Body of pancreas (tissue), 4 donors: ENCODE results near the gene TCEA2. TPM values are rescaled to one million over a fixed set of nuclear protein-coding genes. Genes with fewer than 3 reads are reported as not detected.

Experiments
- ATAC-seq: fragments of 150-250 bp; one replicate; pipeline ENCODE4 v1.9.1; 2016
- DNase-seq, 4 donors: peaks; one replicate each; pipeline ENCODE4 v3.0.0-alpha.2; 2019
- H3K27ac ChIP-seq, 4 donors: fragments of 200-600 bp; sonication (generic); 1 replicate in 3 of 4; 2 replicates in 1 of 4; pipeline versions ENCODE4 v1.5.1 to v1.6.1; 2016 to 2019; ENCODE audit warnings: mild to moderate bottlenecking in 1 of 4, mixed read lengths in 1 of 4, moderate library complexity in 1 of 4
- H3K27me3 ChIP-seq, 2 donors: fragments of 200-600 bp; sonication (generic); one replicate each; pipeline ENCODE4 v1.6.0; 2016; ENCODE audit warnings: mild to moderate bottlenecking in 1 of 2
- H3K36me3 ChIP-seq, 2 donors: fragments of 200-600 bp; sonication (generic); replicated peaks in 1 of 2; 2 replicates each; pipeline ENCODE4 v1.5.1; 2016; ENCODE audit warnings: low read depth in 2 of 2; ENCODE audit not compliant: insufficient read depth in 1 of 2
- H3K4me1 ChIP-seq: fragments of 200-600 bp; sonication (generic); one replicate; pipeline ENCODE4 v1.6.0; 2016
- H3K4me3 ChIP-seq, 2 donors: fragments of 200-600 bp; sonication (generic); 1 replicate in 1 of 2; 2 replicates in 1 of 2; pipeline ENCODE4 v1.5.1; 2016 to 2019
- H3K9me3 ChIP-seq, 3 donors: fragments of 200-600 bp; sonication (generic); 1 replicate in 2 of 3; 2 replicates in 1 of 3; pipeline ENCODE4 v1.5.1; 2016
- POLR2A ChIP-seq, 3 donors: fragments of 450-650 bp; IDR thresholded peaks; one replicate each; pipeline ENCODE4 v1.6.1; 2016; ENCODE audit warnings: antibody characterized with exemption in 3 of 3, mild to moderate bottlenecking in 2 of 3
- WGBS, 2 donors: methylation state at CpG; one replicate each; pipeline ENCODE4 v1.1.5; 2017; 5-methylcytosine and 5-hydroxymethylcytosine counted together
- intact Hi-C: fragments of 100-400 bp; cut with DNase I; formaldehyde crosslinking; loops from one replicate; pipeline ENCODE4 v1.15.1; 2023
- total RNA-seq, 2 donors: library from RNA; depleted of rRNA; stranded (reverse); fragments of >200 nt; gene quantifications; one replicate each; pipeline ENCODE4 v1.1.0, GENCODE V29; 2016
- TF ChIP-seq, protein P1 (sequence below), 7 experiments: fragments of 450-650 bp in 4 of 7; fragments of 200-600 bp in 3 of 7; sonication (generic) in 3 of 7; IDR thresholded peaks; one replicate each; pipeline ENCODE4 v1.5.1; 2016 to 2019; ENCODE audit warnings: antibody characterized with exemption in 7 of 7

Gene TCEA2
- total RNA-seq, 2 donors from 2014 or later: 16.6 to 17.5 TPM

DNA sequence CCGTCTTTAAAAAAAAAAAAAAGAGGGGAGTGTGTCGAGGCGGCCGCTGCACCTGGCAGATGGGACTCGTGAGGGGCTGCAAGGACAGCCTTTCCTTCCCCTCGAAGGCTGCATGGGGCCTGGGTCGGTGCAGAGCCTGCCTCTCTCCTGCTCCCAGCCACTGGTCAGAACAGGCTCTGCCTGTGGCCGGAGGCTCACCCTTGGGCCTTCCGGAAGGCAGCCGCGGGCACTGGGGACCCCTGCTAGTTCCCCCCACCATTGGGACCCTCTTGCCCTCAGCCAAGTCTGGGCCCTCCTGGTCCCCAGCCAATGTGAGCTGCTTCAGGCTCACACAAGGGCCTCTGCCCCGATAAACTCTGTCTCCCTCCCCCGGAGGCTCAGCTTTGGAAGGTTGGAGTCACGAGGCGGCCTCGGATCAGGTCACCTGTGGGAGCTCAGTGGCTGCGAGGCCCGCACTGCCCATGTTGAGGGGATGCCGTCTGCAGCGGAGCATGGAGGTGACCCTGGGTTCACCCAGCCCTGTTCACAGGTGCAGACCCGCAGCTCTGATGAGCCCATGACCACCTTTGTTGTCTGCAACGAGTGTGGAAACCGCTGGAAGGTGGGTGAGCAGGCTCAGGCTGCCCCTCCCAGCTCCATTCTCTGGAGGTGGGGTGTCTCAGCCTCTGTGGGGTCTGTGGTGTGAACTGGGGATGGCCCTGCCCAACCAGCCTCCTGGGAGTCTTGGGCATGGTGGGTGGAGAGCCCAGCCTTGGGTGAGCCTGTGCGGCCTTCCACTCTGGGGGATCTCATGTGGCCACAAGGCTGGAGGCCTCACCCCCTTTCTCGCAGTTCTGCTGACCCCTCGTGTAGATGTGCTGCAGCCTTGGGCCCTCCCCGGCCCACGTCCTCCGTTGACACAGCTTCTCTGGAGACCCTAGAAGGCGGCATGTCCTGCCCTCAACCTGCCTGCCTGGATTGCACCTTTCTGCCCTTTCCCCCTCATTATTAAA, 8.6 kb downstream of the TCEA2 start:
- H3K9me3 ChIP-seq: no peaks in the 10 kb centered on the region
- H3K4me1 ChIP-seq: no peaks in the 10 kb centered on the region
- TF ChIP-seq POLR2A (IDR thresholded peaks at IDR 0.05): no peak
- TF ChIP-seq, protein P1, sequence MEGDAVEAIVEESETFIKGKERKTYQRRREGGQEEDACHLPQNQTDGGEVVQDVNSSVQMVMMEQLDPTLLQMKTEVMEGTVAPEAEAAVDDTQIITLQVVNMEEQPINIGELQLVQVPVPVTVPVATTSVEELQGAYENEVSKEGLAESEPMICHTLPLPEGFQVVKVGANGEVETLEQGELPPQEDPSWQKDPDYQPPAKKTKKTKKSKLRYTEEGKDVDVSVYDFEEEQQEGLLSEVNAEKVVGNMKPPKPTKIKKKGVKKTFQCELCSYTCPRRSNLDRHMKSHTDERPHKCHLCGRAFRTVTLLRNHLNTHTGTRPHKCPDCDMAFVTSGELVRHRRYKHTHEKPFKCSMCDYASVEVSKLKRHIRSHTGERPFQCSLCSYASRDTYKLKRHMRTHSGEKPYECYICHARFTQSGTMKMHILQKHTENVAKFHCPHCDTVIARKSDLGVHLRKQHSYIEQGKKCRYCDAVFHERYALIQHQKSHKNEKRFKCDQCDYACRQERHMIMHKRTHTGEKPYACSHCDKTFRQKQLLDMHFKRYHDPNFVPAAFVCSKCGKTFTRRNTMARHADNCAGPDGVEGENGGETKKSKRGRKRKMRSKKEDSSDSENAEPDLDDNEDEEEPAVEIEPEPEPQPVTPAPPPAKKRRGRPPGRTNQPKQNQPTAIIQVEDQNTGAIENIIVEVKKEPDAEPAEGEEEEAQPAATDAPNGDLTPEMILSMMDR (IDR thresholded peaks at IDR 0.05): no peak
- intact Hi-C loops: no loop called here
- no peak overlapping the region for H3K4me3 ChIP-seq
- H3K27me3 ChIP-seq: no peaks in the 10 kb centered on the region
- ATAC-seq (no peak), DNase-seq (no peak)
- 83% methylated on average over 12 to 29 of the region's 30 CpGs for WGBS, 2 donors
- no peaks in the 10 kb centered on the region for H3K36me3 ChIP-seq
- no peak overlapping the region for H3K27ac ChIP-seq

DNA sequence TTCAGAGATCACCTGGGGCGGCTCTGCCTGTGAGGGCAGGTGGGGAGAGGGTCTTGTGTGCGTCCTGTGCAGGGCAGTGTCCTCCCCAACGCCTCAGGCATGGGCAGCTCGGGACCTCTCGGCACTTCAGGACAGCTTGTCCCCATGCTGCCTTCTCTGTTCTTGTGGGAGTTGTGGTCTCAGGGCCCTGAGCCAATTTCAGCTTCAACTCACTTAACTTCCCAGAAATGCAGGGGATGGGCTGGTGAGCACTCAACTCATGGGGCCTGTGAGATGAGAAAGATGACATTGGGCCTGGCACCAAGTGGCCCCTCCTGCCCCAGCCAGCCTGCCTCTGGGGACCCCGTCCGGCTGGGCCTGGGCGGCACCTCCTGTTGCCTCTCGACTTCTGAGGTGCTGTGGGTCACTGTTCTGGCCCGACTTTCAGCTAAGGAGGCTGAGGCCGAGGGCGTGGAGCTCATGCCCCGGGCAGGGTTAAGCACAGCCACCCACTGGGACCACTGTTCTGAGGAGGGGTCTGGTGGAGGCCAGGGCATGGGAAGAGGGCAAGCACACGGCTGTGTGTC, 9.6 kb downstream of the TCEA2 start:
- intact Hi-C loops: no loop called here

DNA sequence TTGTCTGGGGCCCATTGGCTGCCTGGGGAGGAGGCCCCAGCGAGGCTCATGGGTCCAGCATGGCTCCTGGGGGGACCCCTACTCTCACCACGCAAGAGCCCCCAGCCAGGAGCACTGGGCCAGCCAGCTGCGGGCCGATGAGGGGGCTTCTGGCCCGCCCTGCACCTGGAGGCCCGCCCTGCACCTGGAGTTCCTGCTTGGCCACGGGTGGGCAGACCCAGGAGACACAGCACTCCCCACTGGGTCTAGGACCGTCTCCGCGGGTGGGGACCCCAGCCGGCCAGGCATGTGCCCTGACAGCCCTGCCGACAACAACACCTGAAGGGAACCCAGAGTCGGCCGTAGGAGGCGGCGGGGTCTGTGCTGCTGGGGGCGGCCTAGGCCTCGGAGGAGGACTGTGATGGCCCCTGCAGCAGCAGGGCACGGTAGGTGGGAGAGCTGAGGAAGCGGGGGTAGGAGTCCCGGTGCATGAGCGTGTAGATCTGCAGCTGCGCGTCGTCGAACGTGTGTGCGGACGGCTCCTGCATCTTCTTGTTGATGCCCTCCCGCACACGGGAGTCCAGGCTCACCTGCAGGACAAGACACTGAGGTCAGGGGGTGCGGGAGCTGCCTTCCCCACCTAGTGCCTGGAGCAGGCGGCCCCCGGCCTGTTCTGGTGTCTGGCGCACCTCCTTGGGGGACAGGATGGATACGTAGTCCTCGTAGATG, 10.6 kb downstream of the TCEA2 start:
- no peak for TF ChIP-seq POLR2A (IDR thresholded peaks at IDR 0.05)
- TF ChIP-seq, protein P1 (IDR thresholded peaks at IDR 0.05): no peak
- no peaks in the 10 kb centered on the region for H3K27me3 ChIP-seq
- H3K9me3 ChIP-seq: no peaks in the 10 kb centered on the region
- WGBS, 2 donors: 91 to 92% methylated on average over 30 to 31 of the region's 37 CpGs
- no peak overlapping the region for H3K27ac ChIP-seq
- peaks cover 7% of the 10 kb centered on the region for H3K4me1 ChIP-seq
- H3K4me3 ChIP-seq: no peak overlapping the region
- ATAC-seq (no peak), DNase-seq (no peak)
- no peaks in the 10 kb centered on the region for H3K36me3 ChIP-seq
- intact Hi-C loops: no loop called here

More for the DNA sequence above, 9.6 kb downstream of the TCEA2 start:
- Histone ChIP-seq H3K36me3 (no peaks in the 10 kb centered on the region), H3K4me3 (no peak overlapping the region), H3K27me3 (no peaks in the 10 kb centered on the region), H3K4me1 (no peaks in the 10 kb centered on the region), H3K27ac (no peak overlapping the region), H3K9me3 (no peaks in the 10 kb centered on the region)
- ATAC-seq (no peak), DNase-seq (no peak)
- TF ChIP-seq, protein P1 (IDR thresholded peaks at IDR 0.05): no peak
- no peak for TF ChIP-seq POLR2A (IDR thresholded peaks at IDR 0.05)
- 57 to 84% methylated on average over 1 to 14 of the region's 14 CpGs for WGBS, 2 donors

DNA sequence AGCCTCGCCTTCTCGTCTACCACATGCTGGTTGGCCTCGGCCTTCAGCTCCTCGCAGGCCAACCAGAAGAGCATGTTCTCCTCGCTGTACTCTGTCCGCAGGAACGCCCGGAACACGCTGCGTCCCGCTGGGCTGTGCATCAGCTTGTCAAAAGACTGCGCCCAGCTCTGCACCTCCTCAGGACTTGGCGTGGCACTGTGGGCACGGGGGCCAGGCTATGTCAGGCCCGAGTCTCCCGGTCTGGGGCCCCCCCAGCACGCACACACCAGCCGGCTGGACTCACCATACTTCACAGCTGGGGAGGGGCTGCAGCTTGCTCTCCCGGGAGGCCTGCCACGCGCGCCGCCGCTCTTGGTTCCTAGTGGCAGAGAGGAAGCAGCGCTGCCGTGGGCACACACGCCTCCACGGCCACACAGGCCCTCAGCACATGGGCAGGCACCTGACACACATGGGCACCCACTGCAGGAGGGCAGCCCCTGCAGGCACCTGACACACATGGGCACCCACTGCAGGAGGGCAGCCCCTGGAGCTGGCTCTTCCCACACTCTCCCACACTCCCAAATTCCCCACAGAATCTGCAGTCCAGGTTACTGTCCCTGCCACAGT, 11.3 kb downstream of the TCEA2 start:
- Histone ChIP-seq H3K27ac (no peak overlapping the region), H3K36me3 (no peaks in the 10 kb centered on the region), H3K27me3 (no peaks in the 10 kb centered on the region), H3K4me3 (no peak overlapping the region), H3K4me1 (peaks cover 14% of the 10 kb centered on the region), H3K9me3 (no peaks in the 10 kb centered on the region)
- WGBS, 2 donors: 91 to 93% methylated on average over 13 to 28 of the region's 28 CpGs
- DNase-seq (no peak), ATAC-seq (no peak)
- TF ChIP-seq, protein P1 (IDR thresholded peaks at IDR 0.05): no peak
- TF ChIP-seq POLR2A (IDR thresholded peaks at IDR 0.05): no peak
- intact Hi-C loops: no loop called here
